ENCODE results near the gene PCK2.

PCK2 gene

DNA sequence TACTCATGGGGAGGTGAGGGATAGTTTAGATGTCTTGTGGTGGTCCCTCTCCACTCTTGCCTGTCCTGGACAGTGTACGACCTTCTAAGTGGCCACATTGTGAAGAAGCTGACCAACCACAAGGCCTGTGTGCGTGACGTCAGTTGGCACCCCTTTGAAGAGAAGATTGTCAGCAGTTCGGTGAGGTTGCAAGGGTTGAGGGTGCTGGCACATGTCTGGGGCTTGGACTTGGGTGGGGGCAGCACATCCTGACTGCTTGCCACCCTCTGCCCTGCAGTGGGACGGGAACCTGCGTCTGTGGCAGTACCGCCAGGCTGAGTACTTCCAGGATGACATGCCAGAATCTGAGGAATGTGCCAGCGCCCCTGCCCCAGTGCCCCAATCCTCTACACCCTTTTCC is 28.8 kb downstream of the PCK2 start:
- TF ChIP-seq CEBPB (IDR thresholded peaks at IDR 0.05) = no peak
- TF ChIP-seq FOXM1 (IDR thresholded peaks at IDR 0.05; ENCODE audit: borderline replicate concordance, low read depth) = no peak
- no peak for TF ChIP-seq EGR1 (IDR thresholded peaks at IDR 0.05)
- TF ChIP-seq TAF1 (IDR thresholded peaks at IDR 0.05; ENCODE audit: low read depth) = no peak
- TF ChIP-seq, protein P1, sequence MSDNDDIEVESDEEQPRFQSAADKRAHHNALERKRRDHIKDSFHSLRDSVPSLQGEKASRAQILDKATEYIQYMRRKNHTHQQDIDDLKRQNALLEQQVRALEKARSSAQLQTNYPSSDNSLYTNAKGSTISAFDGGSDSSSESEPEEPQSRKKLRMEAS (IDR thresholded peaks at IDR 0.05) = no peak
- TF ChIP-seq EP300 (IDR thresholded peaks at IDR 0.05; ENCODE audit: borderline replicate concordance) = no peak
- TF ChIP-seq ZBTB7A (IDR thresholded peaks at IDR 0.05; ENCODE audit: low read depth) = no peak
- no peak for TF ChIP-seq RAD21 (IDR thresholded peaks at IDR 0.05; ENCODE audit: low read depth)
- TF ChIP-seq TEAD4 (IDR thresholded peaks at IDR 0.05) = no peak
- no peak for TF ChIP-seq YY1 (IDR thresholded peaks at IDR 0.05; ENCODE audit: low read depth)
- TF ChIP-seq USF1 (IDR thresholded peaks at IDR 0.05) = no peak
- no peak for TF ChIP-seq TCF12 (IDR thresholded peaks at IDR 0.05; ENCODE audit: low read depth)
- TF ChIP-seq, protein P2, sequence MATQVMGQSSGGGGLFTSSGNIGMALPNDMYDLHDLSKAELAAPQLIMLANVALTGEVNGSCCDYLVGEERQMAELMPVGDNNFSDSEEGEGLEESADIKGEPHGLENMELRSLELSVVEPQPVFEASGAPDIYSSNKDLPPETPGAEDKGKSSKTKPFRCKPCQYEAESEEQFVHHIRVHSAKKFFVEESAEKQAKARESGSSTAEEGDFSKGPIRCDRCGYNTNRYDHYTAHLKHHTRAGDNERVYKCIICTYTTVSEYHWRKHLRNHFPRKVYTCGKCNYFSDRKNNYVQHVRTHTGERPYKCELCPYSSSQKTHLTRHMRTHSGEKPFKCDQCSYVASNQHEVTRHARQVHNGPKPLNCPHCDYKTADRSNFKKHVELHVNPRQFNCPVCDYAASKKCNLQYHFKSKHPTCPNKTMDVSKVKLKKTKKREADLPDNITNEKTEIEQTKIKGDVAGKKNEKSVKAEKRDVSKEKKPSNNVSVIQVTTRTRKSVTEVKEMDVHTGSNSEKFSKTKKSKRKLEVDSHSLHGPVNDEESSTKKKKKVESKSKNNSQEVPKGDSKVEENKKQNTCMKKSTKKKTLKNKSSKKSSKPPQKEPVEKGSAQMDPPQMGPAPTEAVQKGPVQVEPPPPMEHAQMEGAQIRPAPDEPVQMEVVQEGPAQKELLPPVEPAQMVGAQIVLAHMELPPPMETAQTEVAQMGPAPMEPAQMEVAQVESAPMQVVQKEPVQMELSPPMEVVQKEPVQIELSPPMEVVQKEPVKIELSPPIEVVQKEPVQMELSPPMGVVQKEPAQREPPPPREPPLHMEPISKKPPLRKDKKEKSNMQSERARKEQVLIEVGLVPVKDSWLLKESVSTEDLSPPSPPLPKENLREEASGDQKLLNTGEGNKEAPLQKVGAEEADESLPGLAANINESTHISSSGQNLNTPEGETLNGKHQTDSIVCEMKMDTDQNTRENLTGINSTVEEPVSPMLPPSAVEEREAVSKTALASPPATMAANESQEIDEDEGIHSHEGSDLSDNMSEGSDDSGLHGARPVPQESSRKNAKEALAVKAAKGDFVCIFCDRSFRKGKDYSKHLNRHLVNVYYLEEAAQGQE (IDR thresholded peaks at IDR 0.05; ENCODE audit: low read depth) = no peak
- no peak for TF ChIP-seq CREB1 (IDR thresholded peaks at IDR 0.05; ENCODE audit: low read depth)
- TF ChIP-seq NFIC (IDR thresholded peaks at IDR 0.05) = no peak

GRCh38 chr14:24123424-24124417 is 29.6 kb downstream of the PCK2 start:
- no peak for TF ChIP-seq RAD21 (IDR thresholded peaks at IDR 0.05; ENCODE audit: low read depth)
- TF ChIP-seq, protein P1 (IDR thresholded peaks at IDR 0.05) = no peak
- TF ChIP-seq YY1 (IDR thresholded peaks at IDR 0.05; ENCODE audit: low read depth) = no peak

- TF ChIP-seq FOXM1 (IDR thresholded peaks at IDR 0.05; ENCODE audit: borderline replicate concordance, low read depth) (no peak), YY1 (IDR thresholded peaks at IDR 0.05; ENCODE audit: low read depth) (no peak), ZBTB7A (IDR thresholded peaks at IDR 0.05; ENCODE audit: low read depth) (no peak), EP300 (IDR thresholded peaks at IDR 0.05; ENCODE audit: borderline replicate concordance) (no peak), TCF12 (IDR thresholded peaks at IDR 0.05; ENCODE audit: low read depth) (no peak), USF1 (IDR thresholded peaks at IDR 0.05) (no peak), CREB1 (IDR thresholded peaks at IDR 0.05; ENCODE audit: low read depth) (no peak), RAD21 (IDR thresholded peaks at IDR 0.05; ENCODE audit: low read depth) (no peak), NFIC (IDR thresholded peaks at IDR 0.05) (no peak), EGR1 (IDR thresholded peaks at IDR 0.05) (no peak), TEAD4 (IDR thresholded peaks at IDR 0.05) (no peak), TAF1 (IDR thresholded peaks at IDR 0.05; ENCODE audit: low read depth) (no peak), CEBPB (IDR thresholded peaks at IDR 0.05) (no peak)
- TF ChIP-seq, protein P2 (IDR thresholded peaks at IDR 0.05; ENCODE audit: low read depth) = no peak
- TF ChIP-seq, protein P1 (IDR thresholded peaks at IDR 0.05) = no peak
Observed at GRCh38 chr14:24126939-24127338, 32.8 kb downstream of the PCK2 start.

DNA sequence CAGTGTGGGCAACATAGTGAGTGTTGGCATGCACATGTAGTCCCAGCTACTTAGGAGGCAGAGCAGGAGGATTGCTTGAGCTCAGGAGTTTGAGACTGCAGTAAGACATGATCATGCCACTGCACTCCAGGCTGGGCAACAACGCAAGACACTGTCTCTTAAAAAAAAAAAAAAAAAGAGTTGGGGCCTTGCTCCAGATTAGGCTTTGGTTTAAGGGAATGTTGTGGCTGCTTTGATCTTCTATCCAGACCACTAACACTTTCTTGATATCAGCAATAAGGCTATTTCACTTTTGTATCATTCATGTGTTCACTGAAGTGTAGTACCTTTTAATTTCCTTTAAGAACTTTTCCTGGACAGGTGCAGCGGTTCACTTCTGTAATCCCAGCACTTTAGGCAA is 33.6 kb downstream of the PCK2 start:
- no peak for TF ChIP-seq YY1 (IDR thresholded peaks at IDR 0.05; ENCODE audit: low read depth)
- TF ChIP-seq FOXM1 (IDR thresholded peaks at IDR 0.05; ENCODE audit: borderline replicate concordance, low read depth) = no peak
- TF ChIP-seq USF1 (IDR thresholded peaks at IDR 0.05) = no peak
- TF ChIP-seq RAD21 (IDR thresholded peaks at IDR 0.05; ENCODE audit: low read depth) = no peak
- TF ChIP-seq NFIC (IDR thresholded peaks at IDR 0.05) = no peak
- TF ChIP-seq ZBTB7A (IDR thresholded peaks at IDR 0.05; ENCODE audit: low read depth) = no peak

DNA sequence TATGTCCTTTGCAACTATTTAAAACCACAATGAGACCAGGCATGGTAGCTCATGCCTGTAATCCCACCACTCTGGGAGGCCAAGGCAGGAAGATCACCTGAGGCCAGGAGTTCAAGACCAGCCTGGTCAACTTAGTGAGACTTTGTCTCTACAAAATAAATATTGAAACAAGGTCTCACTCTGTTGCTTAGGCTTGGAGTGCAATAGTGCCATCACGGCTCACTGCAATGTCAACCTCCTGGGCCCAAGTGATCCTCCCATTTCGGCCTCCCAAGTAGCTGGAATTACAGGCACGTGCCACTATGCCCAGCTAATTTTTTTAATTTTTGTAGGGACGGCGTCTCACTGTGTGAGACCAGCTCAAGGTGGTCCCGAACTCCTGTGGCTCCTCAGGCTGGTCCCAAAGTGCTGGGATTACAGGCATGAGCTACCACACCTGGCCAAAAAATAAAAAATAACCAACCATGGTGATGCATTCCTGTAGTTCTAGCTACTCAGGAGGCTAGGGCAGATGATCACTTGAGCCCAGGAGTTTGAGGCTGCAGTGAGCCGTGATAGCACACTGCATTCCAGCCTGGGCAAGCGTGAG is 35.4 kb downstream of the PCK2 start:
- TF ChIP-seq, protein P2 (IDR thresholded peaks at IDR 0.05; ENCODE audit: low read depth) = no peak
- no peak for TF ChIP-seq CREB1 (IDR thresholded peaks at IDR 0.05; ENCODE audit: low read depth)
- TF ChIP-seq RAD21 (IDR thresholded peaks at IDR 0.05; ENCODE audit: low read depth) = no peak
- TF ChIP-seq CEBPB (IDR thresholded peaks at IDR 0.05) = no peak
- no peak for TF ChIP-seq YY1 (IDR thresholded peaks at IDR 0.05; ENCODE audit: low read depth)
